HG03439 (cell line): ENCODE results near the gene SLC16A7.

Source experiments
- ATAC-seq: cut with Tn5 transposase; IDR thresholded peaks from one replicate; pipeline ENCODE4 v1.9.1; 2021; ENCODE audit warnings: mild to moderate bottlenecking, moderate library complexity; ENCODE audit not compliant: unreplicated experiment

SLC16A7 gene

DNA sequence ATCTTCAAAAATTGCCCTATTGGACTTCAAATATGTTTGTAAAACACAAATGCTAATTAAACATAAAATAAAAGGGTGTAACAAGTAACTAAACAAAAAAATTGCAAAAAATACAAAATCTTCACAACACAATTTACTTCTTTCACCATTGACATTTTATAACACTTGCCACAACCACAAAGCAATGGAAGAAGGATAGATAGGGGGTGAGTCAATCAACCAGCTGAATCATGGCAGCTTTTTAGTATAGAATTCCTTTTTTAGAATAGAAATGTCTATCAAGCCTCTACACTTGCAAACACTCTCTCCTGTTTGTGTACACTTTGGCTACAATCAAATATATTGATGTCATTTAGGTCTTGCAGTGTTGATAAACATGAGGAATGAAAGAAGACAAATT, 232.7 kb downstream of the SLC16A7 start:
- no peak for ATAC-seq

DNA sequence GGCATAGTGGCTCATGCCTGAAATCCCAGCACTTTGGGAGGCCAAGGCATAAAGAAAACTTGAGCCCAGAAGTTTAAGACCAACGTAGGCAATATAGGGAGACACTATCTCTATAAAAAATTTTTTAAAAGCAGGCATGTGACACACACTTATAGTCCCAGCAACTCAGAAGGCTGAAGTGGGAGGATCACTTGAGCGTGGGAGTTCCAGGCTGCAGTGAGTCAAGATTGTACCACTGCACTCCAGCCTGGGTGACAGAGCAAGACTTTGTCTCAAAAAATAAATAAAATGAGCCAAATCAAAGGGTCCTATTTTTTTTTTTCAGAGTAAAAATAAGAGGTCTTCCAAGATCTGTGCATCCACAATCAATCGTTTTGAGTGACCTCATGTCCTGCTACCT, 237.6 kb downstream of the SLC16A7 start:
- ATAC-seq, result no peak

DNA sequence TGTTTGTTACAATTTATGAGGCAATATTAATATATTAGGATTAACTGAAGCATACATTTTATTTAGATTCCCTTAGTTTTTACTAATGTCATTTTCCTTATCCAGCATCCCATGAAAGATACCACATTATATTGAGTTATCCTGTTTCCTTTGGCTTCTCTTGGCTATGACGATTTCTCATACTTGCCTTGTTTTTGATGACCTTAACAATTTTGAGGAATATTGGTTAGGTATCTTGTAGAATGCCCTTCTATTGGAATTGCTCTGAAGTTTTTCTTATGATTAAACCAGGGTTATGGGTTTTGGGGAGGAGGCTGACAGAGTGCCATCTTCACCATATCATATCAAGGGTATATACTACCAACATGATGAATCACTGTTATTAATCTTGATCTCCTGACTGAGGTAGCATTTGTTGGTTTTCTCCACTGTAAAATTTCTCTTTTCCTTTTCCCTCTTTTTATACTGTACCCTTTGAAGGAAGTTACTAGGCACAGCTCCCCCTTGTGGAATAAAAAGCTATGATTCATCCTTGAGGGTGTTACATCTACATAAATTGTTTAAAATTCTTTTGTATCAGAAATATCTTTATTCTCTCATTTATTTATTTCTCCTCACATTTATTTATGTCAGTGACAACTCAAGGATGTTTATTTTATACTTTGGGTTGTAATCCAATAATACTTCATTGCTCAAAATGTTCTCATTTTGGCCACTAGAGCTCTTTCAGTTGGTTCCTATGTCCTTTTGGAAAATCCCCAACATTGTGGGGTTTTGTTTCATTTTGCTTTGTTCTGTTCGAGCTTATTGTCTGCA, 239.0 kb downstream of the SLC16A7 start:
- no peak for ATAC-seq
